GM19099 (cell line): ENCODE measurements around the gene CDKL5.

ENCODE experiments used
- POLR2A ChIP-seq: IDR thresholded peaks from 3 replicates; pipeline ENCODE4 v1.6.1; 2011; ENCODE audit warnings: low read depth; ENCODE audit not compliant: insufficient read length; ENCODE audit errors: extremely low read depth

The CDKL5 gene

DNA sequence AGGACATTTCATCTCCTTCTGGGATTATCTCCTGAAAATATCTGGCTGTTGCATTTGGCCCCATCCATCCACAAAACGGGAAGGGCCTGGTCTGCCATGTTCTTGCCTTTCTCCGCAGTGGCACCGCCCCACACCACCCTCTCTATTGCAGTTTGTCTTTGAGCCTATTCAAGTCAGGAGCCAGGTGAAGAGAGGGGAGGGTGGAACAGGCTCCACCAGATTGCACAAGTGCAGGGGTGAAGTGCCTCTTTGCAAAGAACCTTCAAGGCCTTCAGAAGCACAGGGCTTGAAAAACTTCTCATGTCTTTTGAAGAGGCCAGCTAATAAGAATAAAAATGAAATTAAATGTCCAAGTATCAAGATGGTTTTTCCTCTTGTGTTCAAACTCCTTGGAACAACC lies 217.8 kb downstream of the CDKL5 start:
- TF ChIP-seq POLR2A, result no peak

GRCh38 chrX:18643853-18644252 lies 218.4 kb downstream of the CDKL5 start:
- TF ChIP-seq POLR2A, result no peak

DNA sequence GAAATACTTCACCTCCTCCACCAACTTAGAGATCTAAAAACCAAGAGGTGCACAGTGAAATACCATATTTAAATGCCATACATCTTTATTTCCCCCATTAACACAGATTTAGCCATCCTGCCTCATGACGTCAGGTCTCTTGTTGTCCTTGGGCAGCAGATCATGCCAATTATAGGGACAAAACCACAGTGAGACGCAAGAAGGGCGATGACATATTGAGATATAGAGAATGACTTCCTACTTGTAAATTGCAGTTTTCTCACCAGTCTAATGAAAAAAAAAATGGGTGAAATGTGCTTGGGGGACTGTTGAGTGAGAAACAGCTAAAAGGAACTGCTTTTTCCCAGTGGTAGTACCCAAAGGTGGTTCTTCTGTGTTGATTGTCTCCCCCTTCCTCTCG lies 222.2 kb downstream of the CDKL5 start:
- no peak for TF ChIP-seq POLR2A

DNA sequence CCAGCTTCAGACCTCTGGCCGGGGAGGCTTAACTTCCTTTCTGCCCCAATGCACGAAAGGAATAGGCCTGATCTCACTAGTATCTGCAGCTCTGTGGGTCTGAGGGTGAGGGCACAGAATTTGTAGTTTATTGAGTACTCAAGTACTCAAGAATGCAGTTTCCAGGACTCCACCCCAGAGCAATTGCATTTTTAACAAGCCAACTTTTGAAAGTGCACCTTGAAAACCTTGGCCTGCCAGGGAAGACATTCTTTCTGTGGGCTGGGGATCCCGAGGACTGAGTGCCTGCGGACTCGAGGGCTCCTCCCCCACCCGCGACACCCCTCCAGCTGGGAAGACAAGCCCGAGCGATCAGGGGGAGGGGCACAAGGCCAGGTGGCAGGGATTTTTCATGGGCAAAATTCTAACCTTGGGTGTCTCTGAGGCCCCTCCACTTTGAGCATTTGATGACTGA lies 224.1 kb downstream of the CDKL5 start:
- TF ChIP-seq POLR2A, result no peak

GRCh38 chrX:18650662-18651061 lies 225.3 kb downstream of the CDKL5 start:
- TF ChIP-seq POLR2A, result no peak

DNA sequence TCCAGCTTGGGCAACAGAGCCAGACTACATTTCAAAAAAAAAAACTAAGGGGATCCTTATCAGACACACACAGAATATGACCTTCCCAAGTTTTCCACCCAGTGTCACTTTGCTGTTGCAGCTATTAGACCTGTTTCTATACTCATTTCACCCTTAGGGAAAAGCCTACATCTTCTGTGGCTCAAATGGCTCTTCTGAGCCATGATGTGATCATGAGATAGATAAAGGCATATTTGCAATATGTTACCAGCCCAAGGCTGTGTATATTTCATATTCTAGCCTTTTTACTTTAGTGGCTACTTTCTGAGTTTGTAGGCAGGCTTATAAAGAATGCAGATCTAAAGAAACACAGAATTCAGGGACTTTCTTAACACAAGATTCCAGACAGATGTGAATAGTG lies 227.2 kb downstream of the CDKL5 start:
- TF ChIP-seq POLR2A, result no peak

DNA sequence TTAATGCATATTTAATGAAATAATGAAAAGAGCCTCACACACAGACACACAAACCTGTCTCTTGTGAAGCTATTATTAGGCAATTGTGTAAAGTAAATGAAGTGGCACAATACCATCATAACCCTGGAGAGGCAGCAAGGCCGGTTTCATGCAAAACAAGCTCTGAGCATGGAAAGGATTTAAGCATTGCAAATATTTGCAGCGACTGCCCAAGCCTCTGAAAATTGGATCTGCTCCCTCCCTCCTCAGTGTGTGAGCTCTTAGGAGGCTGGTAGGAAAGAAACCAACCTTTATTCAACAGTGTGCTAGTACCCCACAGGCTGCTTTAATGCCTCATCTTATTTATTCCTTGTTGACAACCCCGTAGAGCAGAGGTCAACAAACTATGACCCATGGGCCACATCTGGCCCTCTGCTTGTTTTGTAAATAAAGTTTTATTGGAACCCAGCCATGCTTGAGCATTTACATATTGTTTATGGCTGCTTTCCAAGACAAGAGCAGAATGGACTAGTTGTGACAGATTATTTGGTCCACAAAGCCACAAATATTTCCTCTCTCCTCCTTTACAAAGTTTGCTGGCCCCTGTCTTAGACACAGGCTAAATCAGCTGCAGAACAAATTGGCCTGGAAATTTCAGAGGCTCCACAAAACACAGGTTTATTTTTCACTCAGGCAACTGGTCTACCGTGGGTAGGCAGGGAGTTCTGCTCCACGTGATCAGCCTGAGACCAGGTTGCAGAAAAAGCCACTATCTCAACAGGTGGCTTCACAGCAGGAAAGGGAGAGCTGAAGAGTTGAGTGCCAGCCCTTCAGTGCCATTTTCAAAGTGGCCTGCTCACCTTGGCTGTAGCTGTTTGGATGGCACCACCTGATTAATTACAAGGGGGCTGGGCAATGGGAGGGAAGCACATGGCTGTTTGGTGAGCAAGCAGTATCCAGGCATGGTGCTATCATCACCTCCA lies 229.7 kb downstream of the CDKL5 start:
- TF ChIP-seq POLR2A, result no peak

GRCh38 chrX:18661273-18661672 lies 235.9 kb downstream of the CDKL5 start:
- no peak for TF ChIP-seq POLR2A

- no peak for TF ChIP-seq POLR2A
These were observed 239.5 kb downstream of the CDKL5 start for GRCh38 chrX:18664947-18665346.

GRCh38 chrX:18666614-18667013 lies 241.2 kb downstream of the CDKL5 start:
- TF ChIP-seq POLR2A, result no peak

- TF ChIP-seq POLR2A, result no peak
These were observed 242.8 kb downstream of the CDKL5 start for GRCh38 chrX:18668071-18668835.

DNA sequence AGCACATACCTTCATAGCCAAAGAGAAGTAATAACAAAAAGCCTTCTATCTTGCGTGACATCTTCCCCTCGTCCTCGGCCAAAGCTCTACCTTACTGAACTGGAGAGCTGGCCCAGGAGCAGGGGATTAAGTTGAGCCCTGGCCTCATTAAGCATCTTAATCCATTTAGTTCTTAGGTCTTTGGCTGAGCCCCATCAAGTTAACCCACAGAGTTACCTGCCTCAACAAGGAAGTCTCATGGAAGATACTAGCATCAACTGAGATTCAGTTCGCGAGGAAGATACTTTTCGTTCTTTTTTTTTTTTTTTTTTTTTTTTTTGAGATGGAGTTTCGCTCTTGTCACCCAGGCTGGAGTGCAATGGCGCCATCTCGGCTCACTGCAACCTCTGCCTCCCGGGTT lies 246.6 kb downstream of the CDKL5 start, which contains the start of gene RS1:
Gene RS1 (minus strand): TSS at position 101 of the 400 bp plus-strand sequence. CDS start 40 bp downstream, at position 61.
- TF ChIP-seq POLR2A, result no peak

DNA sequence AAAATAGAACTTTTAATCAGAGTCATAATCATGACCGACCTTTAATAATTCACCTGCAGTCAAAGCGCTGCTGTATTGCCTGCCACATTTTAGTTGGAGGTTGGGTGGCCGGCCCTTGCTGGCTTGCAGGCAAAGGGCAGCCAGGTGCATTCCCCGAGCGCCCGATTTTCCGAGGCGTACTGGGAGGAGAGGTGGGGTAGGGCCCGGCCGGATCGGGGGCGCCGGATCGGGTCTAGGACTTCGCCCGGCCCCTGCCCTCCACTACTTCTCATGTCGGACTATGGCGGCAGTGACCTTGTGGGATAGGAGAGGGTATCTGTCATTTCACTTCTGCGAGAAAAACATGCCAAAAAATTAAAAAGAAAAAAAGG lies 249.0 kb downstream of the CDKL5 start:
- no peak for TF ChIP-seq POLR2A

- peak; percentile 33 for TF ChIP-seq POLR2A
These were observed 249.7 kb downstream of the CDKL5 start for GRCh38 chrX:18674788-18675735.

DNA sequence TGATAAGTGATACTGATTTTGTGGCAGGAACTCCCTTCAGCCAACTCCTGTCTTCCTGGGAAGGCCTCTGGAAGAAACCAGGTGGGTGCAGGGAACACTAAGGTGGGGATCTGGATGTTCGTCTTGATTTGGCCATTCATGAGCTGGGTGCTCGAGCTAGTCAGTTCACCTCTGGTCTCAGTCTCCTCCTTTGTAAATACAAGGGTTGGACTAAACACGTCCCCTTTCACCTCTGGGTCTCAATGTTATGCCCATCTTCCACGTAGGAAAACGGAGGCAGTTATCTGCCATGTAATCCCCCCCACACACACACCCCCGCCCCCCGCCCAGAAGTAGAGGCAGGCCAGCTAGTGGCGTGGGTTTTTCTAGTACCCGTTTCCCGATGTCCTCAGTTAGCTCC lies 250.6 kb downstream of the CDKL5 start:
- no peak for TF ChIP-seq POLR2A
